Activated CD8-positive, alpha-beta memory T cell treated with anti-CD3 and anti-CD28 coated beads, Interleukin-2, amount 50 U/mL, for 1 hour (primary cell): Measurements from ENCODE around the gene GM2A.
"Not testable (repeated sequence)": the region's sequence is repeated elsewhere in the genome, so short reads cannot be mapped to it uniquely, and the experiment has no call there.

Experiments
- DNase-seq: peaks from one replicate; pipeline ENCODE4 v3.0.0-alpha.2; 2020; ENCODE audit errors: extremely low read depth

Gene GM2A

DNA sequence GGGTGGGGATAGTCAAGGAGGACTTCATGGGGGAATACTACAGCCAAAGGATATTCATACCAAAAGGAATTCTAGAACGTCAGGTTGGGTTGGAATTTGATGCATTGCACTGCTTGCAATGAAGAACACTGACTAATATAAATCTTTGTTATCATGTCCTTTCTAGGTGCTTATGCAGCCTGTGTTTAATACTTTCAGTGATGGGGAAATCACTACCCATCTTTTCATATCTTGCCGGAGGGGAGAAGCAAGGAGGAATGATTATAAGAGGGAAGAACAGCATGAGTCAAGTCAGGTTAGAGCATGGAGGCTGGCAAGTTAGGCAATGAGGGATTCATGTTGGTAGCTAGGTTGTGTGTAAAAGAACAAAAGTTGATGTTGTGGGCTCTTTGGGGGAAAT, 24.0 kb upstream of the GM2A start:
- no peak for DNase-seq

DNA sequence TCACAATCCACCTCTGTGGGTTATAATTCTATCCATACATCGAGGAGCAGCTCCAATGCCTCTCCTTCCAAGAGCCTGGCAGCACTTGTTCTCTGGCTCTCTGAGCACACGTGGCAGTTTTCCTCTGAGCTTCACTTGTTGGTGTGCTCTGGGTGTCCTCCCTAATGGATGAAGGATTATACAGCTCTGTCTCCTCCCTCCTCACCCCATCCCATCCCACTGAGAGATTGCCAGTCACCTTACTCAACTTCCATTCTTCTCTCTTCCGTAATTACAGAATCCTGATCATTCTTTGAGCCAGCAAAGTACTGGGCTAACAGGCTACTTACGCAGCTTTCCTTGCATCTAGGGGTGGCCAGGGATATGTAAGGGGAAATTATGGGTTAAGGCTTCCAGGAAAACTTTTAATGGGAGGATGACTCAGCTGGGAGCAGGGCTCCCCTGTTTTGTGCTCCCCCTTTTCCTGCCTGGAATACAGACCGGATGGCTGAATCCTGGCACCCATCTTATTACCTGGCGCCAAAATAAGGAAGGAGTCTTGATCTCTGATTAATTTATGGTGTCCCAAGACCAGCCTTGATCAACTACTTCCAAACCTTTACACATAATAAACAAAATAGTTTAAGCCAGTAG, 22.8 kb upstream of the GM2A start:
- DNase-seq: no peak

DNA sequence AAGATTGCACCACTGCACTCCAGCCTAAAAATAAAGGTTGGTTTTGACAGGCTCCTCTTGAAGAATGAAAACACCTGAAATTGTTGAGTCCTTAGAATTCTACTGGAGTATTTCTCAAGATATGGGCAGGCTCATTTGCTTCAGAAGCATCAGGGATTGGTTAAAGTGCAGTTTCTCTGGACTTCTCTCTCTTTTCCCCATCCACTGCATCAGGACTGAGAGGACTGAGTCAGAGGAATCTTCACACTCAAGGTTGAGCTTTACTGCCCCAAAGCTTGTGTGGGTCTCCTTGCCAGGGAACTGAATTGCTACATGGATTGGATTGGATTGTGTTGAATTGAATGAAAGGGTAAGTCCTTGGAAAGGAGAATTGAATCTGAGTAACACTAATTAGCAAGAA, 21.6 kb upstream of the GM2A start:
- DNase-seq: no peak

DNA sequence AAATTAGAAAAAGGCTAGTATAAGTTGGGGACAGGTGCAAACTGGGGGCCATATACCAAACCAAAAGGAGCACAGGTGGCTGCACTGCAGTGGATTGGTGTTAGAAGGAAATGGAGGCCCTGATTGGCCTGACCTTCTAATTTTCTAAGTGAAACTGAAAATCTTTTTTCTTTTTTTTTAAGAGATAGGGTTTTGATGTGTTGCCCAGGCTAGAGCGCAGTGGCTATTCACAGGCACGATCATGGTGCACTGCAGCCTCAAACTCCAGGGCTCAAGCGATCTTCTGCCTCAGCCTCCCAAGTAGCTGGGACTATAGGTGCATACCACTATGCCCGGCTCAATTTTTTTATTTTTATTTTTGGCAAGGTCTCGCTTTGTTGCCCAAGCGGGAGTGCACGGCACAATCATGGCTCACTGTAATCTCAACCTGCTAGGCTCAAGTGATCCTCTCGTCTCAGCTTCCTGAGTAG, 19.3 kb upstream of the GM2A start:
- DNase-seq: no peak

DNA sequence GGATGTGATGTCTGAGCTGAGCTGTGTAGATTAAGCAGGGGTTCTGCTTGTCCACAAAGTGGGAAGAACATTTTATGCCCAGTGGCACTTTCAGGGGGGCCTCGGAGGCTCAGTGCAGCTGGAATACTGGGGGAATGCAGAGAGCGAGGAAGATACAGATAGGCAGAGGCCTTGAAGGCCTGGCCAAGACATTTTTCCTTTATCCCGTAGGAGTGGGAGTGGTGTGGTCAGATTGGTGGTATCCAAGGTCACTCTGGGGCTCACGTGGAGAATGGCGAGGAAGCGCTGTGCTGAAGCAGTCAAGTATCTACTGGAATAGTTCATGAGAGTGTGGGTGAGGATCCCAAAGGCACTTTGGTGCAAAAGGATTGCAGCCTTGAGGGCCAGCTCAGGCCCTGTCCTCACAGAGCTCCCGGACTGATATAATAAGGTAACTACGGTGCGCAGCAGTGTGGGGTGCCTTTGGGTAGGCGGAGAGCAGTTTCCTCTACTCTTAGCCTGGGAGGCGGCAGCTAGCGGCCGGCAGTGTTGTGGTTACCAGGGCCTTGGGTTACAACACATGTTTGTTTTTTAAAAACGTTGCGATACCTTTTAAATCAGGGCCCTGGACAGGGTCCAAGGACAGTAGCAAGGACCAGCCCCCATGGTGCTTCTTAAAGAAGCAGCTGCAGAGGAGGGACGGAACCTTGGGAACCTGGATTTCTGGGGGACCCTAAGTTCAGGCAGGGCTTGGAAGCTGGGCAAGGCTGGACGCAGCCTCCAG, 18.3 kb upstream of the GM2A start:
- no peak for DNase-seq

DNA sequence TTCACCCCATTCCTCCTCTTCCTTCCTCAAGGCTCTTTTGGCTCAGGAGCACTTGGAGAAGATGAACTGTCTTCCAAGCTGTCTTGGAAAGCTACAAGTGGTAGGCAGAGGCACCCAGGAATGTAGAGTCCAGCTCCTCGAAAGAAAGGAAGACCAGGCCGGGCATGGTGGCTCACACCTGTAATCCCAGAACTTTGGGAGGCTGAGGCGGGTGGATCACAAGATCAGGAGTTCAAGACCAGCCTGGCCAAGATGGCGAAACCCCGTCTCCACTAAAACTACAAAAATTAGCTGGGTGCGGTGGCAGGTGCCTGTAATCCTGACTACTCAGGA, 17.8 kb upstream of the GM2A start:
- DNase-seq: not testable (repeated sequence)

DNA sequence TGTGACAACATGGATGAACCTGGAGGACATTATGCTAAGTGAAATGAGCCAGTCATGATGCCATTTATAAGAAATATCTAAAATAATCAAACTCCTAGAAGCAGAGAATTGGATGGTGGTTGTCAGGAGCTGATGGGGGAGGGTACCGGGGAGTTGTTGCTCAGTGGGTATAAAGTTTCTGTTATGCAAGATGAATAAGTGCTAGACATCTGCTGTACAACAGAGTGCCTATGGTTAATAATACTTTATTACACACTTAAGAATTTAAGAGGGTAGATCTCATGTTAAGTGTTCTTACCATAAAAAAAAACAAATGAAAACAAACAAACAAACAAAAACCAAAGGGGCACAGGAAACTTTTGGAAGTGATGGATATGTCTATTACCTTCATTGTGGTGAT, 16.1 kb upstream of the GM2A start:
- DNase-seq: no peak

DNA sequence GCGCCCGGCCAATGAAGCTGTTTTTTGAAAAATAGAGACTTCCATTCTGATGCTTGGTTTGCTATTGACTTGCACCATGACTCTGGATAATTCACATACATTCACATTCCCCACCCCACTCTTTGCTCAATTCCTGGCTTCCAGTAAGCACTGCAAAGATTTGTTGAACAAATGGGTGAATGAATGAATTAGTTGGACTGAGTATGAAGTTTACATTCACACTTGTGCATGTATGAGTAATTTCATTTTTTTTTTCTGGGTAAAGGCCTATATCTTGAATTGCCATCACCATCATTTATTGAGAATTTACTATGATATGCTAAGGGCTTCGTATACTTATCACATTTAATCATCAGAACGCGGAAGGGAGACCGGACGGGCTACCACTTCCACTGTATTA, 15.3 kb upstream of the GM2A start:
- no peak for DNase-seq

DNA sequence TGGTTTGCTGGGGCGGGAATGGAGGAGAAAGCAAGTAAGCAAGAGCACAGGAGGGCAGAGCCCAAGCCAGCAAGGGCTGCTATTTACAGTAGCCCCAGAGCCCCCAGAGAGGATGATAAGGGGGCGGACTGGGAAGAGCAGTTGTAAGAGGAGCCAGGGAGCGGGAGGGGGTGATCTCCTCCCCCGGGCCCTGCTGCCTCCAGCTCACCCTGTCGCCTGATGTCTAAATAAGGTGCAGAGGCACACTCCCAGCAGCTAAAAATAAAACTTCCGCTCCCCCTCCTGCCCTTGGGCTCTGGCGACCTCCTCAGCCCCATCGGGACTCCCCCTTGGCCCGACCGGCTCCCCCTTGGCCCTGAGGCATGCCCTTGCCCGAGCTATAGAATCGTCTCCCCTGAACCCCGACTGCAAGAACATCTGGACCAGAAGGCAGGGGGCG, 14.7 kb upstream of the GM2A start:
- DNase-seq: no peak

DNA sequence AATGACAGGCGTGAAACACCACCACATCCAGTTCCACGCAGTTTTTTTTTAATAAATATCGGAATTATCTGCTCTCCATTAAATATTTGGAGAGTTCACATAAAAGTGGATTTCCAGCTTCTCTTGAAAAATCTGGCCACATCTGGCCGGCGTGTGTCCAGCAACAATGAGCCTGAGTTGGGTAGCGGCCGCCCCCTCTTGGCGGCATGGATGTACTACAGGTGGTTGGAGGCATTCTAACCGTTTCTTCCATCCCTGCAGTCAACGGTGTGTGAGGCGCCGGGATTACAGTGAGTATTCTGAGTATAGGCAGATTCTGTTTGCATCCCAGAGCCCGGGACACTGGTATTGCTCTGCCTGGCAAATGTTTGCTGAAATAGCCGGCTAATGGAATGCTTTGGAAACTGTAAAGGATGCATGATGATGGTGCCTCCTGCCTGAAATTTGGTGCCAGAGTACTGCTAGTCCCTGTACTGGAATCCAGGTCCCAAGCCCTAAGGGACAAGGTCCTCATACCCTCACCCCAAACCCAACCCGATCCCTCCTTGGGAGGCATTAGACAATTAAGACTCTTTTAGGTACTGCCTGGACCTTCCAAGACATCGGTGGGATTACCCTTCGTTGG, 13.6 kb upstream of the GM2A start:
- DNase-seq: no peak

DNA sequence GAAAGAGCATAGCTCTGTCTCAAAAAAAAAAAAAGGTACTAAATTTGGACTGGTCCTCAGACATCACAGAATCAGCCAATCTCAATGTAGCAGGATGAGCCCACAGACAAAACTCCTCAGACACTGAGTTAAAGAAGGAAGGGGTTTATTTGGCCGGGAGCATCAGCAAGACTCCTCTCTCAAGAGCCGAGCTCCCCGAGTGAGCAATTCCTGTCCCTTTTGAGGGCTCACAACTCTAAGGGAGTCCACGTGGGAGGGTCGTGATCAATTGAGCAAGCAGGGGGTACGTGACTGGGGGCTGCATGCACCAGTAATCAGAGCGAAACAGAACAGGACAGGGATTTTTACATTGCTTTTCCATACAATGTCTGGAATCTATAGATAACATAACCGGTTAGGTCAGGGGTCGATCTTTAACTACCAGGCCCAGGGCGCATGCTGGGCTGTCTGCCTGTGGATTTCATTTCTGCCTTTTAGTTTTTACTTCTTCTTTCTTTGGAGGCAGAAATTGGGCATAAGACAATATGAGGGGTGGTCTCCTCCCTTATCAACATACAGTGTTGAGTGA, 12.6 kb upstream of the GM2A start:
- DNase-seq: not testable (repeated sequence)

DNA sequence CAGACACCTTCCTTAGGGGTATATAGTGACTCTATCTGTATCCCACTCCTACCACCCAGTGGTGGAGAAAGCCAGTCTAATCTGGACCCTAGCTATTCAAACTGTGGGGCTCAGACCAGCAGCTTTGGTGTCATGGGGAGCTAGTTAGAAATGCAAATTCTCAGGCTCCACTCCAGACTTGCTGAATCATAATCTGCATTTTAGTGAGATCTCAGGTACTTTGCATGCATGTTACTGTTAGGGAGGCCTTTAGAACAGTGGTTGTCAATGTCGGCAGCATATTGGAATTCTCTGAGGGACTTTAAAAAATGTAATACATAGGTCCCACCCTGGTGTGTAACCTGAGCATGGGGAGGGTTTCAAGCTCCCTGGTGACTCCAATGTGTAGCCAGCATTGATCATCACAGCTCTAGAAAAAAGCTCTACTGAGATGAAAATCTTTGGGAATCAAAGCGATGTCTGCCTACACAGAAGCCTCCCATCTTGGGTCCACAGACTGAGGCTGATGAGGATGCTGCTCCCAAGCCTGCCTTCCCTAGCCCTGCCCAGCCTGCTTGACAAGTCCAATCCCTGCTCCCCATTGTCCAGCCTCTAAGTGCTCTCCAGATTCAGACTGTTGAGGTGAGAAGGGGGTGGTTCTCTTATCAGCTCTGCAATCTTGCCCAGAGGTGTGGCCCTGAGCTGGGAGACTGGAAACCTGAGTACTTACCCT, 11.9 kb upstream of the GM2A start:
- no peak for DNase-seq

DNA sequence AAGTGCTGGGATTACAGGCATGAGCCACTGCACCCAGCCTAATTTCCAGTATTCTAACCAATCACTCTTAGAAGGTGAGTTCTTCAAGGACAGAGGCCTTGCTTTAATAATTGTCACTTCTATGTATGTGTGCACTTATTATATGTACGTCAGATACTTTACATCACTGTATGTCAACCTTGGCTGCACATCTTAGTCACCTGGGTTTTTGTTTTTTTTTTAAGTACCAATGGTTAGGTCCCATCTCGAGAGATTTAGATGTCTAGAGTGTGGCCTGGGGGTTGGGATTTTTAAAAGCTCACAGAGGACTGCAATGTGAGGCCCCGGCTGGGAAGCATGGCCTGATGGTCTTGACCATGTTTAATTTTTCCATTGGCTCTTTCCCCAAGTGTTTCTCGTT, 9.9 kb upstream of the GM2A start:
- DNase-seq: no peak

DNA sequence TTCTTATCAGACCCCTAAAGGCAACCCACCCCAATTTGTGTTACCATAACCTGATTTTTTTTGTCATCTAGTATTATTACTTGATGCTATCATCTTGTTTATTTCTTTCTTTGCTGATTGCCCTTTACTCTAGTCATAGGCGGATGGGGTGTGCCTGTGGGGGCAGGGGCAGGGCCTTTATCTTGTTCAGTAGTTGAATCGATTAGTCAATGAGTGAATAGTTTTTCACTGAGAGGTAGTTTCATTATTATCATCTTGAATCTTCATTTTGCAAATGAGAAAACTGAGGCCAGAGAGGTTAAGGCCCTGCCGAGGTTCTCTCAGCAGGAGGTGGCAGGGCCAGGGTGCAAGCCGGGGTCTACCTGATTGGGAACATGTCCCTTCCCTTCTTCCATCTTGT, 9.4 kb upstream of the GM2A start:
- no peak for DNase-seq

DNA sequence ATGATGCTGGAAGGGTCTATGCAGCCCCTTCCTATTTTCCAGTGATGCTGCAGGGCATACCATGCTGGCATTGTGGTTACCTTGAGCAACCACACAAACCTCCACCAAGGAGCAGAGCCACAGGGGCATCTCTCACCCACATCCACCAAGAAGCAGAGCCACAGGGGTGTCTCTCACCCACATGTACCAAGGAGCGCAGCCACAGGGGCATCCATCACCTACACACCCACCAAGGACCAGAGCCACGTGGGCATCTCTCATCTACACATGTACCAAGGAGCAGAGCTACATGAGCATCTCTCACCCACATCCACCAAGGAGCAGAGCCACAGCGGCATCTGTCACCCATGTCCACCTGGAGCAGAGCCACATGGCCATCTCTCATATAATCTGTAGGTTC, 8.8 kb upstream of the GM2A start:
- DNase-seq: no peak

DNA sequence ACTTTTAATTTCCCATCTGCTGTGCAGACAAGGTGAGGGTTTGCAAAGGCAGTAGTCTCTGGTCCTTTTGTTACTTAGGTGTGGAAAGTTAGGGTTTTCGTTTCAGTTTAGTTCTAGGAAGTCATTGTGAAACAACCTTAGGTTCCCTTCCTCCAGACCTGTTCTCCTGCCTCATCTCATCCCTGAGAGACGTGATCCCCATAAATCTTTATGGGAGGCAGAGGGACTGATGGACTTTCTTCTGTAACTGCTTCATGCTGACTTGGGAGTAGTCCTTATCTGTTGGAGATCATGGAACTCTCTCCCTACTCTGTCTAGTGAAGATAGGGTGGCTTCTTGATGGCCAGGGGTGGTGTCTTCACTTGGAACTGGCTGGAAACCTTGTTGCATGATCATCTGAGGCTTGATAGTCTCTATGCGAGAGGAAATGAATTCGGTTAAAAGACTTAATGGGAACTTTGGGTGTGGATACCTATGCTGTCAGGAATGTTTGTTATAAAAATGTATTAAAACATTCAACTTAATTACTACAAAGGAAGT, 7.2 kb upstream of the GM2A start:
- DNase-seq: no peak

DNA sequence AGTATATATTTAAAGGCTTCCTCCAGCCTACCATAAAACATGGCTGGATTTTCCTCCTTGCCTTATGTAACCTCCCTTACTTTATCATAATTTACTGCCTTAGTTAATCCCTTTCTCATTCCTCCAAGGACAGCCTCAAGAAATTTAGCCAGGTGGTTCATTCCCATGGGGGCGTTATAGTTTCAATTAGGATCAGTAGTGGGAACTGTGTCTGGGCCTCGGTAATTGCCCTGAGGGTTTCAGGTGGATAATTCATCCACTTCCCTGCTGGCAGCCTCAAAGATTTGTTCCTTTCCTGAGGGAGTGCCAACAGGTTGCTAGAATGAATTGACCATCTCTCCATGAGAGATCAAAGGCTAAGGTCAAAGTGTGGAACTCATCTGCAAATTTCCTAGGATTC, 4.3 kb upstream of the GM2A start:
- no peak for DNase-seq

DNA sequence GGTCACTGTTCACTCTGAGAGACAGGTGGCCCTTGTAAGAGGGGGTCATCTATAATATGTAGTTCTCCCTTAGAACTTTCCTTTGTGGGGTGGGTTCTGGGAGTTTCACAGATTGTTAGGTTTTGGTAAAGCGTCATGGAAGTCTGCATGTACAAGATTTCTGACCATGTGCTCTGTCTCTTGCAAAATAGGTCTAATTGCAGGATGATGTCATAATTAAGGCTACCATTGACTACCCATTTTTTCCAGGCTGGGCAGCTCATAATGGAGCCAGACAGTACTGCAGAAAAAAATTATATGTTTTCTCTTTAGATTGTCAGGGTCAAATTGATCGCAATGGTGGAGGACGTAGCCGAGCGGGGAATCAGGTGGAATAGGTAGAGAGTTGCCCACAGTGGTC, 3.7 kb upstream of the GM2A start:
- DNase-seq: no peak

DNA sequence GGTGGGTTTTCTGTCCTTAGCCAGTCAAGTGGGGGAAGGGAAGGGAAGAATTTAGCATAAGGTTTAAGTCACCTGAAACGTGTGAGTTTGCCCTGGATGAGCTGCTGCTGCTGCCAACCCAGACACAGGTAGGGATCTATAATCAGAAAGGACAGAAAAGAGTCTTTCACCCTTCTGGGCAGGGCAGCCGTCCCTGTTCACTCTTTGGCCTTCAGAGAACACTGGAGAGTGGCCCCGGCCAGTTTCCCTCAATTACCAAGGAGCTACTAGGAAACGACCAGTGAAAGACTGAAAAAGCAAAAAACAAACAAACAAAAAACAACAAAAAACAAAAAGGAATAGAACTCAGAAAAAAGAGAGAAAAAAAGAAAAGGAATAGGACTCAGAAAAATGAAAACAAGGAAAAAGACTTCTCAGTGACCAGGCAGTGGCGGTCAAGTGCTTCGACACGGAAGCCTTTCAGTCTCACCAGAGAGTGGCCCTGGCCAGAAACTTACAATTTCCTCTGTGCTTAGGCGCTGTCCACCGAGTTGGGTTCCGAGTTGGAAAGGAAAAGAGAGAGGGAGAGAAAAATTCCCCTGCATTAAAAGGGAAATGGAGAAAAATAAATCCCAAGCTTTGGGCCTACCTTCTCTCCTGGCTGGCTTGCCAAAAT, 2.5 kb upstream of the GM2A start:
- DNase-seq: no peak

DNA sequence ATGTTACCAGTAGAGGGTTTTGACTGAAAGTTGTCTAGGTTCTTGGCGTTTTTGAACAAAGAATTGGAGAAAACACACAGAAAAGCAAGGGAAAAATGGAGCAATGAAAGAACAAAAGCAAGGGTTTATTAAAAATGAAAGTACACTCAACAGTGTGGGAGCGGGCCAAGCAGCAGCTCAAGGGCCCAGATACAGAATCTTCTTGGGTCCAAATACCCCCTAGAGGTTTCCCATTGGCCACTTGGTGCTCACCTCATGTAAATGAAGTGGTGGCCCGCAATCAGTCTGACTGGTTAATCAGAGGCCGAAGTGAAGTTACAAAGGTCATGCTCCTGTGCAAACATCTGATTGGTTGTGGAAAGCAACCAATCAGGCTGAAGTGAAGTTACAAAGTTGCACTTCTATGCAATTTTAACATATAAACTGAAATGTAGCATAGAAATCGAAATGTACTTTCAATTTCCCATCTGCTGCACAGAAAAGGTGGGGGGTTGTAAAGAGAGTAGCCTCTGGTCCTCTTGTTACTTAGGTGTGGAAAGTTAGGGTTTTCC, 1.9 kb upstream of the GM2A start:
- DNase-seq: no peak

DNA sequence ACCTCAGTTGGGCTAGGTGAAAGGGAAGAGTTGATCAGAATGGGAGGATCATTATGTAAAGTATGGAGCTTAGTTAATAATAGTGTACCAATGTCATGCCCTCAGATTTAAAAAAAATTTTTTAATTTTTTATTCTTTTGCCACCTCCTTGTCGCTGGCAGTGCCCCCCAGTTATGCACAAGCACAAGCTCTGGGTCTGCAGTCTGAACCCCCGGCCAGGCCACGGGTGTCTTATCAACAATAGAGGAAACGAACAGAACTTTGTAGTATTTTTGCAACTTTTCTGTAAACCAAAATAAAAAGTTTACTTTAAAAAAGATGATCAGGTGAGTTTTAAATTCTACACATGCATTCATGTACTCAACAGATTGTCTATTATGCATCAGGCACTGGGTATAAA, 1.4 kb upstream of the GM2A start:
- DNase-seq: no peak
